Activated CD4-positive, alpha-beta T cell treated with anti-CD3 and anti-CD28 coated beads, Interleukin-2, amount 50 U/mL, for 1 hour (primary cell): ENCODE measurements around the gene THAP4.
"Not testable (repeated sequence)": the region's sequence is repeated elsewhere in the genome, so short reads cannot be mapped to it uniquely, and the experiment has no call there.

ENCODE experiments used
- DNase-seq: peaks from one replicate; pipeline ENCODE4 v3.0.0-alpha.2; 2020

THAP4 gene

DNA sequence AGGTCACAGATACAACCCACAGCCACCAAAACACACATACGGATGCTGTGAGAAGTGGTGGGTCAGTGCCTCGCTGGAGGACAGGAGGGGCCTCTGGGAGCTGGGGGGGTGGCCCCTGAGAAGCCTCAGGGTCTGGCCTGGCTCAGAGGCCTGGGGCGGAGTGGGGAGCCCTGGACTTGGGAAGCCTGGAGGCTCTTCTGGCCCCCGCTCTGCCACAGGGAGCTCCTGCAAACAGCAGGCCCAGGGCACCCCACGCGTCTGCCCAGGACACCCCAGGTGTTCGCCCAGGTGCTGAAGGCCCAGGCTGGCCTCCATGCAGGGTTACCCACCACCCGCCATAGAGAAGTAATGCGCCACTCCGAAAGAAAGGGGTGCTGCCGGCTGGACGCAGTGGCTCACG lies 25.9 kb downstream of the THAP4 start:
- DNase-seq = no peak

DNA sequence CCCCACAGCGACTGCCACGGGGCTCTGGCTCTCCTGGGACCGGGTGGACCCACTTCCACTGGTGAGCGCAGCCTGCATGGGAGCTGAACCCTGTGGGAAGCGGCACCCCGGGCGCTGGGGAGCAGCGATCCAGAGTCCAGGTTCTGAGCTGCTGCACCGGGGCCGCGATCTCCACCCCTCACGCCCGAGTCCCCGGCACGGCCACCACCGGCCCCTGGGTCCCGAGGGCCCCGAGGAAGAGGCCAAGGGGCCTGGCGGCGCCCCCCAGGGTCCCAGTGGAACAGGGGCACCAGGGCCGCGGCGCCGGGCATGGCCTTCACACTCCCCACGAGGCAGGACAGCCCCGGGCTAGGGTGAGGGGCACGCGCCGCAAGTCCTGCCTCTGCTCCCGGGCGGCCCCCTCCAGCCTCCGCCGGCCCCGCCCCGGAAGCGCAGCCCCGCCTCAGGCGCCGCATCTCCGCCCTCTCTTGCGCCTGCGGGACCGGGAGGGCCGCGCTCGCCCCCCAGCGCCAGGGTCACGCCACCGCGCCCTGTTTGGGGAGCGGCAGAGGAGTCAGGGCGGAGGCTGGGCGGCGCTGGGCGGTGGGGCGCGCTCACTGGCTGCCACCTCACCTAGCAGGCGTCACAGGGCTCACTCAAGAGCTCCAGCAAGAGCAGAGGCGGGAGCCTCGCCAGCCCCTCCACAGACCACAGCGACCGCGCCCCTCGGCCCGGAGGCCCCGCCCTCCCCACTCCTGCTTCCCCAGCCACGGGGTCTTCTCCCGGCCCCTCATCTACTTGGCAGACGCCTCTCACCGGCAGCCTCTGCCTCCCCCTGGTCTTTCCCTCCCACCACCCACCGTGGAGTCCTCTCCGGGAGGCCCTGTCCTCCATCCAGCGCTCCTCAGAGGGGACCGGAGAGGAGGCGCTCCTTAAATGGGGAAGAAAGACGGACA lies 26.8 kb downstream of the THAP4 start:
- DNase-seq = peak; percentile 91

DNA sequence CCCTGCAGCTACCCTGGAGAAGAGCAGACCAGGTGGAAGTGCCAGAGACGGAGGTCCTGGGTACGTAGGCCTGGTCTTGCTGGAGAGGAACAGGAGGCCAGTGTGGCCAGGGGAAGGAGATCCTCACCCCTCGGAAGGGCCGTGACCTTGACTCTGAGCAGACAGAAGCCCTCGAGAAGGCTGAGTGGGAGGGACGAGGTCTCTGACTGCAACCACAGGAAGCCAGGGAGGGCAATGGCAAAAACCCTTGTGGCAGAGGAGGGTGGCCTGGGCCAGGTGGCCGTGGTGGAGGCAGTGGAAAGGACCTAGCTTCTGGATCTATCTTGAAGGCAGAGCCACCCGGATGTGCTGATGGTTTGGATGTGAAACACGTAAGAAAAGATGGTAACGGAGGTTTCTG lies 28.1 kb downstream of the THAP4 start:
- no peak for DNase-seq

DNA sequence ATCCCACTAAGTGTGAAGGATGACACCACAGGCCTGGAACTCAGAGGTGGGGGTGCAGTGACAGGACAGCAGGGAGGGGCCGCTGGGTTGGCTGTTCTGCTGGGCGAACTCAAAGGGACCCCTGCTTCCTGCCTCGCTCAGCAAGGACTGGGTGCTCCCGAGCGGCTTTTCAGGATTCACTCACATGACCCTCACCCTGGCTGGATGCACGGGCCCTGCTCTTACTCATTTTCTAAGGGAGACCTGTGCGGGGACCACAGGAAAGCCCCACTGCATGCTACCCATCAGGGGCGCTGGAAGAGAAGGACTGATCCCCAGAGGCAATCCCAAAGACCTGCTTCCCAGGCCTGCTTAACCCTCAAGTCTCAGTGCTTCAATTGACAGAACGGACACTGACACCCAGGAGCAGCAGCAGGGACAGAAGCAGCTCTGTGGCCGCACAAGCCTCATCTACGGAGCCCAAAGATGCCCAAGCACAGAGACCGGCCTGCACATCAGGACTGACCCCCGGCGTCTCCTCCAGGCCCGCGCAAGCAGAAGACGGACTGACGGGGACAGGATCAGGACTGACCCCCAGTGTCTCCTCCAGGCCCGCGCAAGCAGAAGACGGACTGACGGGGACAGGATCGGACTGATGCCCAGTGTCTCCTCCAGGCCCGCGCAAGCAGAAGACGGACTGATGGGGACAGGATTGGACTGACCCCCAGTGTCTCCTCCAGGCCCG lies 29.6 kb downstream of the THAP4 start:
- no peak for DNase-seq

DNA sequence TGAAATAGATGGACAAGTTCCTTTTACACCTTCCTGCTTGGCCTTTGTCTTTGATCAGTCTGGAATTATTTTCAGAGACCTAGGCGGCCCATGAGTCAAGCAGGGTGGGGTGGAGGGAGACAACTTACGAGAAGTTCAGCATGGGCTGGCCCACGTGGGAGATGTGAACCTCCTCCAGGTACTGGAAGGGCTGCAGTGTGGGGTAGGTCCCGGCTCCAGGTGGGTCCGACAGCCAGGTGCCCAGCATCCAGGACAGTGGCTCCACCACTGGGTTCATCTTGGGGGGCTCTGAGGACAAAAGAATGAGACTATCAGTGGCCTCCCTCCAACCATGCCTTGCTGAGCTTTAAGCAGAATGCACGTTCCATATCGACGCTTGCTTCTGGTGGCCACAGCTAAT lies 30.8 kb downstream of the THAP4 start:
- DNase-seq = no peak

DNA sequence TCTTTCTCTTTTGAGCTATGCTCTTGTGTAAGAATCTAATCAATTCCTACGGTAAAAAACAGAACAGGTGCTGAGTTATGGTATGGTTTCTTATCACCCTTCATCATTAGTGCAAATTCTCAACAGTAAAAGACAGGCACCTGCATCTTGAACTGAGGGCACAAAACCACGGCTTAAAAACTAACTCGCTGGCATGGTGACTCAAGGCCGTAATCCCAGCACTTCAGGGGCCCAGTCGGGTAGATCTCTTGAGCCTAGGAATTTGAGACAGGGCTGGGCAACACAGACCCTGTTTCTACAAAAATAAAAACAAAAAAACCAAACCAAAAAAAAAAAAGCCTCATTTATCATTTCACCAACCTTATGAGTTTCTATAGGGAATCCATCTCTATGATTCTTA lies 33.3 kb downstream of the THAP4 start:
- no peak for DNase-seq

DNA sequence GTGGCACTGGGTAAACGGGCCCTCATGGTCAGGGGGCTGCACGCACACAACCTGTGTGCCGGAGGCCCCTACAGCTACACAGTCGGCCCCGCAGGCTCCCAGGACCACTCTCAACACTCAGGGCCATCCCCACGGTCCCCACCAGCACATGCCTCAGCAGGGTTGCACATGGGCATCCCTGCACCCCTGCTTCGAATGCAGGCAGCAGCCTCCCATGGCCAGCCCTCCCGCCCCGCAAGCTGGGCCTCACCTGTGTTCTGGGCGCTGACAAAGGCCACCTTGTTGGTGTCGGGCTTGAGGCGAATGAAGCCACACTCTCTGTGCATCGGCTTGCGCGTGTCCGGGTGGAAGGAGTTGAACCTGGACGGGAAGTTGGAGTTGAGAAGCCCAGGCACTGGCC lies 34.2 kb downstream of the THAP4 start:
- DNase-seq = no peak

DNA sequence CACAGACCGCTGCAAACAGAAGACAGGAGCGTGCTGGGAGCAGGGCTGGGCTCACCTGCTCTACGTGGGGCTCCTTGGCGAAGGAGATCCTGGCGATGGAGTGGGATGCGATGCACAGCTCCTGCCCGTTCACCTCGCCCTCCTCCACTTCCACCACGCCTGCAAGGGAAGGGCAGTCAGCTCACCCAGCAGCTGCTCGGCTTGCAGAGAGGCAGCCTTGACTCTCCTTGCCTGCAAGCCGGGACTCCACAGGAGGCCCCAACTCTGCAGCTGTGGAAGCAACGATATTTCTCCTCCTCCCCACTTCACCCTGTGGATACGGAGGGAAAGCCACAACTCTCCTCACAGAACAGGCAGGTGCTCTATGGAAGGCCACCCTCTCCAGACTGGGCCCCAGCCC lies 35.1 kb downstream of the THAP4 start:
- DNase-seq = no peak

DNA sequence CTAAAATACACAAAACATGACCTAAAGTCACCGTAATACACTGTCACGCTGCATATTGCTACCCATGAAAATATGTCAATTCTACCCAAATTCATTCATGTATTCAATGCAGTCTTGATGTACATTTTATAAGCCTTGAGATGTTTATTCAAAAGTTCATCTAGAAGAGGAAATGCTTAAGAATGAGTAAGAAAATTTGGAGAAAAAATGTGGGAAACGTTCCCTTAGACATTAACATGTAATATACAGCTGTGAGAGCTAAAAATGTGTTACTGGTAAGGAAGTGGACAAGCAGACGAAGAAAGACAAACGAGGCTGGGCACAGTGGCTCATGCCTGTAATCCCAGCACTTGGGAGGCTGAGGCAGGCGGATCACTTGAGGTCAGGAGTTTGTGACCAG lies 37.3 kb downstream of the THAP4 start:
- no peak for DNase-seq

DNA sequence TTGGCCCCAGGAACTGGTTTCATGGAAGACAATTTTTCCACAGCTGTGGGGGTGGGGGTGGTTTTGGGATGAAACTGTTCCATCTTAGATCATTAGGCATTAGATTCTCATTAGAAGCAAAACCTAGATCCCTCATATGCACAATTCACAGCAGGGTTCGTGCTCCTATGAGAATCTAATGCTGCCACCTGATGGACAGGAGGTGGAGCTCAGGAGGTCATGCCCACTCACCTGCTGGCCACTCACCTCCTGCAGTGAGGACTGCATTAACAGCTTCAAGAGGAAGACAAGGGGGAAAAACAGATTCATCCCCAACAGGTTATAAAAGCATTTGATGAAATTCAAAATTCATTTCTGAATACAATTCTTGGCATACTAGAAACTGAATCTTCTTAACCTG lies 38.5 kb downstream of the THAP4 start:
- no peak for DNase-seq

DNA sequence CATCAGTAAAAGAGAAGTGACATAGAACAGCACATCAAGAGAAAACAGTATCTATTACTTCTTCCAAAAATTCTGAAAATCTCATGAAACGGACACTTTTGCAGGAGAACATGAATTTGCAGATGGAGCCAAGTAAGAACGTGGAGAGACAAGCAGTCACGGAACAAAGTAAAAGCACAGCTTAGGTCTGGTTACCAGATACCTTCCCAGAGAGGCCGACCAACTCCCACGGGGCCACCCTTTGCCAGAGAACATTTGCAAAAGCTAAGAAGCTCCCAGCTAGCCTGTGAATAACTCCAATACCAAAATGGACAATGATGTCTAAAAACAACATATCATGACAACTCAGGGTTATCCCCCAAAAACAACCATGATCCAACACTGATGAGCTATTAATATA lies 38.9 kb downstream of the THAP4 start:
- DNase-seq = no peak

DNA sequence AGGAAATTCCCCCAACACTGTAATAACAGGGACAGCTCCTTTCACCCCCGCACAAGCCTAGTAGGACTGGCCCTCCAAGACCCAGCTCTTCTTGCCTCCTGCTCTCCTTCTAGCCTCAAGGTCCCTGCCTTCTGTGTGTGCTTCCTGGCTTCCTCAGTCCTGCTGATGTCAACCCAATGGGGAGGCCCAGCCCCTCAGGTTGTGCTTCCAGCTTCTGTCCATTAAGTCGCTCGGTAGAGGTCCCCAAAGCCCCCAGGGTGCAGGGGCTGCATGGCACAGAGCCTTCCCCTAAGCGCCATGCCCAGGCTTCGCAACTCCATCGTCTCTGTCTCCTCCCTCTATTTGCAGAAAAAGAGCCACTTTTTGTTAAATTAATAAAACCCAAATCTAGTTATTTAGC lies 39.4 kb downstream of the THAP4 start:
- no peak for DNase-seq

DNA sequence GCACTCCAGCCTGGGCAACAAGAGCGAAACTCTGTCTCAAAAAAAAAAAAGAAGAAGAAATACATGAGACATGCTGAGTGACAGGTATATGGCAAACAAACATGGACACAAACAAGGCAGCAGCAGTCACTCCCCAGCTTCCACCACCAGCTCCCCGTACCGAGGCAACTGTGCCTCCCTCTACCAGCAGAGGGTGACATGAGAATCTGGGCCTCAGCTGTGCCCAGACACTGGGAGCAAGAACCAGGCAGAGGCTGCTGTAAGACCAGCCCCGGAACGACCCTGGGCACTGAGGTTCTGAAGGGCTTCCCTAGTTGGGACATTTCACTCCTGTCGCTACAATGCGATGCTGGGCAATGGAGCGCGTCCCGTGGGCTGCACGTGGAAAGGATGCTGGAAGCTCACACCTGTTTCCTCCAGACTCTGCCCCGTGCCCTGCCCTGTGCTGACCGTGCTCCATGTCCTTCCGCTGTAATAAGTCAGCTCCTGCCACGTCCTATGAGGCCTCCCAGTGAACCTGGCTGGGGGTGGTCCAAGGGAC lies 41.3 kb downstream of the THAP4 start:
- DNase-seq = peak; percentile 8

DNA sequence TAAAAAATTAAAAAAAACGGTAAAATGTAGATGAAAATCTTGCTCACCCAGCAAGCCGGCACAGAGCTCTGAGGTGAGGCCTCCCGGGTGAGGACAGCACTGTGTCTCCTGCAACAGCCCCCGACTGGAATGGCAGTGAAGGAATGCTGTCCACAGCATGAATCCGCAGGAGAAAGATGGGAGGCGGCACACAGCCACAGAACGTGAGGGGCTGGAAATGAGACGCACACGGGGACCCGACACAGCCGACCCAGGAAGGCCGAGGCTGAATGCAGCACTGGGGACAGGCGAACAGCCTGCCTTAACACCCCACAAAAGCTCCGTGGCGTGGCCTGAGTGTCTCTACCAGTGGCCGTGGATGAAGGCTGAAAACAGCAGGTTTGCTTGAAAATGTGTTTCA lies 43.7 kb downstream of the THAP4 start:
- no peak for DNase-seq

DNA sequence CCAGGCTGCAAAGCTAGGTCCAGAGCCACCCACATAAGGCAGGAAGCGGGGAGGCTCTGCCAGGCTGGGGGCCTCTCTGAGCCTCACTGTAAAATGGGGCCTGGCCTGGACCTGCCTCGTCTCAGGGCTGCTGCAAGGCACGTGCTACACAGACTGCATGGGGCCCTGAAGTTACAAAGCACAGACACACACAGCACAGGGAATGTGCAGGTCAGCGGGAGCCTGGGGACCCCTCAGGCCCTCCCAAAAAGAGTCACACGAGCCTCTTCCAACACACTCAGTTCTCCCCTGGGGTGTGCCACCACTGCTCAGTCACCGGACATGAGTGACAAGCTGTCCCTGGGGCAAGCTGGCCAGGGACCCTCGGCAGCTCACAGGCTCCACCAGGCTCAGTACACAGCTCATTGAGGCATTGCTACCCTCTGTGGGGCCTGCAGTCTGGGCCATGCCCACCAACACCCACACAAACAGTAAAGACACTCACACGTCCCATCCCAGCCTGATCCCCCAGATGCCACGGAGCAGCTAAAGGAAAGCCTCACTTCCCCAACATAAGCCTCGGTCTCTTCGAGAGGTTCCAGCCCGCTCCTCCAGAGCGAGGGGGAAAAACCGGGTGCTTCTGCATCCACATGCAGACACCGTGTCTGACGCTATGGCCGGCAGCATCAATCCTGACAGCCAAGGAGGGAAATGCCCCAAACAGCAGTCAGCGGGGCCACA lies 44.7 kb downstream of the THAP4 start:
- DNase-seq = no peak

DNA sequence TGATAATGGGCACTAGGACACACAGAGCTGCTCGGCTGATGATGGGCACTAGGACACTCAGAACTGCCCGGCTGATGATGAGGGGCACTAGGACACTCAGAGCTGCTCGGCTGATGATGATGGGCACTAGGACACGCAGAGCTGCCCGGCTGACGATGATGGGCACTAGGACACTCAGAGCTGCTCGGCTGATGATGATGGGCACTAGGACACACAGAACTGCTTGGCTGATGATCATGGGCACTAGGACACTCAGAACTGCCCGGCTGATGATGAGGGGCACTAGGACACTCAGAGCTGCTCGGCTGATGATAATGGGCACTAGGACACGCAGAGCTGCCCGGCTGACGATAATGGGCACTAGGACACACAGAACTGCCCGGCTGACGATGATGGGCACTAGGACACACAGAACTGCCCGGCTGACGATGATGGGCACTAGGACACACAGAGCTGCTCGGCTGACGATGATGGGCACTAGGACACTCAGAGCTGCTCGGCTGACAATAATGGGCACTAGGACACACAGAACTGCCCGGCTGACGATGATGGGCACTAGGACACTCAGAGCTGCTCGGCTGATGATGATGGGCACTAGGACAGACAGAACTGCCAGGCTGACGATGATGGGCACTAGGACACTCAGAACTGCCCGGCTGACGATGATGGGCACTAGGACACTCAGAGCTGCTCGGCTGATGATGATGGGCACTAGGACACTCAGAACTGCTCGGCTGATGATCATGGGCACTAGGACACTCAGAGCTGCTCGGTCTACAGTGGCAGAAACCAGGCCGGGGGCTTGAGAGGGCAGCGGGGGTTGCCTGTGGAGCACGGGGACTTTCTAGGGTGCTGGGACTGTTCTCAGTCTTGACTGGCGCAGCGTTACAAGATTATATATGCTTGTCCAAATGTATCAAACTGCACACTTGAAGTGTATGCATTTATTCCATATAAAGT lies 46.2 kb downstream of the THAP4 start:
- DNase-seq = not testable (repeated sequence)

DNA sequence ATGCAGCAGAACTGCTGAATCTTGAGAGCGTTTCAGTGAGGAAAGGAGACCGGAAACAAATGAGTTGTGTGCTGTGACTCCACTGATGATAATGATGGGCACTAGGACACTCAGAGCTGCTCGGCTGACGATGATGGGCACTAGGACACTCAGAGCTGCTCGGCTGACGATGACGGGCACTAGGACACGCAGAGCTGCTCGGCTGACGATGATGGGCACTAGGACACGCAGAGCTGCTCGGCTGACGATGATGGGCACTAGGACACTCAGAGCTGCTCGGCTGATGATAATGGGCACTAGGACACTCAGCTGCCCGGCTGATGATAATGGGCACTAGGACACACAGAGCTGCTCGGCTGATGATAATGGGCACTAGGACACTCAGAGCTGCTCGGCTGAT lies 47.1 kb downstream of the THAP4 start:
- DNase-seq = not testable (repeated sequence)

DNA sequence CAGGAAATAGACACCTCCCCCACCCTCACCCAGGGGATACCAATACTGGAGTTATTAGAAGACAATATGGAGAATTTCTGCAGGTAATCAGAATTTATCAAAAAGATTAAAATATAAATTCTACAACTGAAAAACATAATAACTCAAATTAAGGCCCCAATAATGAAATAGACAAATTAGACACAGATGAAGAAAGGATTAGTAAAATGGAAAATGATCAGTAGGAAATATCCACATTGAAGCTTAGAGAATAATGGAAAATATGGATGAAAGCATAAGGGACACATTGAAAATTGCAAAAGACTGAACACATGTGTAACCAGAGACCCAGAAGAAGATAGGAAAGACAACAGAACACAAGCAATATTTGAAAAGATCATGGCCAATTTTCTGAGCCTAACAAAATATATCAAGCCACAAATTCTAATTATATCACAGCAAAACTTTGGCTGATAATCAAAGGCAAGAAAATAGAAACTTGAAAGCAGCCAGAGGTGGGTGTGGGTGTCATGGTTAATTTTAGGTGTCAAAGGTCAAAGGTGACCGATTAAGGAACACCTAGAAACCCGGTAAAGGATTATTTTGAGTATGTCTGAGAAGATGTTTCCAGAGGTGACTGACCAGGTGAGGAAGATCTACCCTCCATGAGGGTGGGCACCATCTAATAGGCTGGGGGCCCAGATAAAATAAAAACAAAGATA lies 50.2 kb downstream of the THAP4 start:
- DNase-seq = no peak

DNA sequence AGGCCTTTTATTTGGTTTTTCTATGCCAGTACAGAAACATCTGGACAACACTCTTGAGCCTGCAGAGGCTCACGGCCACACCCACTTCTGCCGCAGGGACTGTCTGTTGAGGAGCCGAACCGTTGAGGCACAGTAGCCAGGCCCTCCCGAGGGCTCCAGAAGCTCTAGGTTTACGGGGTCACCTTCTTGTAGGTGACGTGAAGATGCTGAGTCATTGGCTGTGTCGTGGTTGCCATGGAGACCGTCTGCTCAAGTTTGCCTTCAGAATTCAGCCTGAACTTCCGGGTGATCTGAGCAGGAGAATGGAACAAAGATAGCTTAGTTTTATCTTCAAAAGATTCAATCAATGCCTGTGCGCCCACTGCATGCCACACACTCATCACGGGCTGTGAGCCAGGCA lies 52.5 kb downstream of the THAP4 start:
- DNase-seq = no peak

DNA sequence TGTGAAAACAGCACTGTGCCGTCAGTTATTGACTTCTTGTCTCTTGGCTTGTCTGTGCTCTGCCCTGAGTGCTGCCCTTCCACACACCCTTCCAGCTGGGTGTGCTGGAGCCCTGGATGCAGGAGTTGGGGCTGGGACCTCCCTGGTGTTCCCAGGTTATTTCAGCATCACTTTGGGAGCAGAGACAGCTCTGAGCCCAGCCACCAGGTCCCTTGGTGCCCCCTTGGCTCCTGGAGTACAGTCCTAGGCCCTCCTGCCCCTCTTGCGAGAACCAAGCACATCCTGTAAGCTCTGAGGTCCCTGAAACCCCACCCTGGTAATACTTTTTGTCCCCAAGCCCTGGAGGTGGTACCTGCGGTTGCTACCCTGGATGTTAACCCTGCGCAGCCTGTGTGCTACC lies 54.2 kb downstream of the THAP4 start:
- no peak for DNase-seq

DNA sequence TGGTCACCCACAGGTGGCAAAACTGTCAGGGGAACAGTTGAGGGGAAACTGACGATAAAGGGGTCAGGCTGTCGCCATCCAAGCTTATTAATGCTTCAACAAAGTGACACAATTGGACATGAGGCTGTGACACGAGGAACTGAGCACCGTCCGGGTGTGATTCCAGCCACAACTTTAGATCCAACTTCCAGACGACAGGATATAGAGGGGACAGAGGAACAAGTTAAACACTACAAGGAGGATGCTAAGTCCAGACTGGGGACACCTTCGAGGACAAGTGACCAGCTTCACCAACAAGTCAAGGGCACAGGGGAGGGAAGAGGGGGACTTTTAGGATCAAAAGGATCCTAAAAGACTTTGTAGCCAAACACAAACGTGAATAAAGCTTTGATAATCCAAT lies 54.6 kb downstream of the THAP4 start:
- no peak for DNase-seq

DNA sequence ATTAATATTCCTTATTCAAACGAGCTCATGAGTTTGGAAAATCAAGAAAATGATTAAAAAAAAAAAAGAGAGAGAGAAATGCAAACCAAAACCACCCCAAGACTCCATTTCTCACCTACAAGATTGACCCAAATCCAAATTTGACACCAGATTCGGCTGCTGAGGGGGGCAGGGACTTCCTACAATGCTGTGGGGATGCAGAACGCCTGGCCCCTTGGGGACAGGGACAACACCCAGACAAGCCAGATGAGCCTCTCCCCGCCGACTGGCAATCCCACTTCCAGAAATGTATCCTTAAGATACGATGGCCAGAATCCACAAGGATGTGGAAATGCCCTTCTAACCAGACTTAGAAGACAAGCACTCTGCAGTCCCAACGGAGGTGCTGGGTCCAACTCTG lies 57.7 kb downstream of the THAP4 start:
- DNase-seq = no peak
